Fibroblast of villous mesenchyme (primary cell): ENCODE data around the gene CUL3. TPM values are rescaled to one million over a fixed set of nuclear protein-coding genes. Genes with fewer than 3 reads are reported as not detected.

ENCODE experiments used
- DNase-seq: peaks from one replicate; pipeline ENCODE4 v3.0.0-alpha.2; 2010; ENCODE audit warnings: low read depth
- H3K4me3 ChIP-seq: 2 replicates; pipeline ENCODE4 v1.5.1; 2011; ENCODE audit warnings: low read depth, mild to moderate bottlenecking, low read length
- total RNA-seq: library from RNA; depleted of rRNA; stranded (reverse); fragments of >200 nt; gene quantifications from 2 replicates; pipeline ENCODE4 v1.2.3, GENCODE V29; 2012
- TF ChIP-seq, protein P1 (sequence below): IDR thresholded peaks from 2 replicates; pipeline ENCODE4 v1.5.1; 2012; ENCODE audit warnings: low read depth, mild to moderate bottlenecking, low read length; ENCODE audit not compliant: insufficient read depth

The CUL3 gene
- total RNA-seq, 1 donor = 82.5 TPM

DNA sequence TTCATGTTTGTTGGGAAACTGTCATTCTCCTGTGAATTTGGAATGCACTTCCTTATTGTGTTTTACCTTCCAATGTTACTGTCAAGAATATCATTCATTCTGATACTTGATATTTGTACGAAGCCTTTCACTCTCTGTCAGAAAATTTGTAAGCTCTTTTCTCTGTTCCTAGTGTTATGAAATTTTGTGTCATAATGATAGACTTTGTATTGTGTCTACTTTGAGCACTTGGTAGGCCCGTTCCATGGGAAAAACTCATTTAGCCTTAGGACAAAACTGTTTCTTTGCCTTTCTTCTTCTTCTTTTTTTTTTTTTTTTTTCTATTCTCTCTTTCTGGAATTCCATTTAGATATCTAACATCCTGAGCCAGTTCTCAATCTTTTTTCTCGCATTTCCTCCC, 131.3 kb downstream of the CUL3 start:
- TF ChIP-seq, protein P1, sequence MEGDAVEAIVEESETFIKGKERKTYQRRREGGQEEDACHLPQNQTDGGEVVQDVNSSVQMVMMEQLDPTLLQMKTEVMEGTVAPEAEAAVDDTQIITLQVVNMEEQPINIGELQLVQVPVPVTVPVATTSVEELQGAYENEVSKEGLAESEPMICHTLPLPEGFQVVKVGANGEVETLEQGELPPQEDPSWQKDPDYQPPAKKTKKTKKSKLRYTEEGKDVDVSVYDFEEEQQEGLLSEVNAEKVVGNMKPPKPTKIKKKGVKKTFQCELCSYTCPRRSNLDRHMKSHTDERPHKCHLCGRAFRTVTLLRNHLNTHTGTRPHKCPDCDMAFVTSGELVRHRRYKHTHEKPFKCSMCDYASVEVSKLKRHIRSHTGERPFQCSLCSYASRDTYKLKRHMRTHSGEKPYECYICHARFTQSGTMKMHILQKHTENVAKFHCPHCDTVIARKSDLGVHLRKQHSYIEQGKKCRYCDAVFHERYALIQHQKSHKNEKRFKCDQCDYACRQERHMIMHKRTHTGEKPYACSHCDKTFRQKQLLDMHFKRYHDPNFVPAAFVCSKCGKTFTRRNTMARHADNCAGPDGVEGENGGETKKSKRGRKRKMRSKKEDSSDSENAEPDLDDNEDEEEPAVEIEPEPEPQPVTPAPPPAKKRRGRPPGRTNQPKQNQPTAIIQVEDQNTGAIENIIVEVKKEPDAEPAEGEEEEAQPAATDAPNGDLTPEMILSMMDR = no peak
- no peak overlapping the region for H3K4me3 ChIP-seq
- DNase-seq = no peak

DNA sequence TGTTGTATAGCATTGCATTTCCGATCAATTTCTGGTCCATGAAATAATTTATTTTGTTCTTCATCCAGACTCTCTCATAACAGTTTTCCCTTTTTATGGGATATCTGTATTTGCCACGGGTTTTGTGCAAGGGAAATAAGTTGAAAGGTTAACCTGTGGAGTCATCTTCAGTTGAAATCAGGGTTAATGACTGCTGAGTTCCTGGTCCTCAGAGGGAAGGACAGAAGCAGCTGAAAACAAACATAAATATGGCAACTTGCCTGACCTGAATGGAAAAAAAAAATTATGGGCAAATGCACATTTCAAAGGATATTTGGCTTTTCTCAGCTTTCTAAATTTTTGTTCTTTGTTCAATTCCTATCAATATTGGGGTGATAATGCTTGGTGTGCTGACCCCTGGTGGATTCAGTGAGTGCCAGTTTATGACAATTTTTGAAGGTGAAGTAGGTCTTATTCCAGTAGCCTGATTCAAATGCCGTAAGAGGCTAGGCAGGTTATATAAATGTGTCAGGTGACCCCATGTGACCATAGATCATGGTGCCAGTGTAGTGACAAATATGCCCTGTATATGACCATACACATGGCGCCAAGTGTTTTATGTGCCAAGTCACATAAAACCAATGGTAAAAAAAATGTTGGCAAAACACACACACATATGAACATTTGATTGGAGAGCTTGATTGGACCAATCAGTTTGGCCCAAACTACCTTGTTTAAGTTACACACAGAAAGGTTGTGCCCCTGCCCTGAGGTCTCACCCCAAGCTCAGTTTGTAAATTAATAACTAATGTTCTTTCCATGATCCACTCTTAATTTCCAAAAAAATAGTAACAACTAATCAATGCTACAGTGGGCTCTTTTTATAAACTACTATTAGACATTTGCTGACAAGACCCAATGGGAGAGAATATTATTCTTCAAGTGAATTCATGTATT, 135.7 kb downstream of the CUL3 start:
- H3K4me3 ChIP-seq = no peak overlapping the region
- TF ChIP-seq, protein P1 = peak; percentile 65
- peak; percentile 31 for DNase-seq

DNA sequence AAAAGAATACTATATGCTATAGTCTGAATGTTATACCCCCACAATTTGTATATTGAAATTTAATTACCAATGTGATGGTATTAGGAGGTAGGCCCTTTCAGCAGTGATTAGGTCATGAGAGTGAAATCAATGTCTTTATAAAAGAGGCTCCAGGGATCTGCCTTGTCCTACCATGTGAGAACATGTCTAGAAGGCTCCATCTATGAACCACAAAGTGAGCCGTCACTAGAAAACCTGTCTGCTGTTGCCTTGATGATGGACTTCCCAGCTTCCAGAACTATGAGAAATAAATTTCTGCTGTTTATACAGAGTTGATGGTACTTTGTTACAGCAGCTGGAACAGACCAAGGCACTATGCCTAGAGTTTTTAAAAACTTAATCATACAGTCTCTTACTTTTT, 136.9 kb downstream of the CUL3 start:
- no peak for DNase-seq
- TF ChIP-seq, protein P1 = no peak
- no peak overlapping the region for H3K4me3 ChIP-seq

DNA sequence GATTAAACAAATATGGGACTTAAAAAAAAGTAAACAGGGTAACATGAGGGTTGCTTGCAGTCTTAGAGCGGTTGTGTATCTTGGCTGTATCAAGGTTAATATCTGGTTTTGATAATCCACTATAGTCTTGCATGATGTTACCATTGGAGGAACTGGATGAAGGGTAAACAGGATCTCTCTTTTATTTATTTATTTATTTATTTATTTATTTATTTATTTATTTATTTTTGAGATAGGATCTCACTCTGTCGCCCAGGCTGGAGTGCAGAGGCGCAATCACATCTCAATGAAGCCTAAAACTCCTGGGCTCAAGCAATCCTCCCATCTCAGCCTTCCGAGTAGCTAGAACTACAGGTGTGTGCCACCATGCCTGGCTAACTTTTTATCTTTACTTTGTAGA, 140.4 kb downstream of the CUL3 start:
- TF ChIP-seq, protein P1 = no peak
- no peak for DNase-seq
- no peak overlapping the region for H3K4me3 ChIP-seq

DNA sequence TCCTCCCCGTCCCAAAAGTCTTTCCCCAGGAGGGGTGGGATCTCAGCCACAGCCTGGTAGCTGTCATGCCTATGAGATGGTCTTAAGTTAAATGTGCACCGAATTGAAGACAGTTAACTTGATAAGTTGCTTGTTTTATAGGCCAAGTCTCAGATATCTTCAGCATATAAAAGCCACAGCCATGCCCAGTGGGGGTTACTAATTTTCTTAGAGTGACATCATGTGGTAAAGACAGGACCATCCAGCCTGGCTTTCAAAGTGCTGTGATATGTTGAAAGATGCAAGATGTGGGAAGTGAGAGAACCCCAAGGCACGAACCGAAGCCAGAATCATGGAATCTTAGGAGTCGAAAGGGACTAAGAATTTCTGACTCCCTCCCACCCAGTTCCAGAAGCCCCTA, 141.1 kb downstream of the CUL3 start:
- no peak for DNase-seq
- no peak overlapping the region for H3K4me3 ChIP-seq
- TF ChIP-seq, protein P1 = no peak

DNA sequence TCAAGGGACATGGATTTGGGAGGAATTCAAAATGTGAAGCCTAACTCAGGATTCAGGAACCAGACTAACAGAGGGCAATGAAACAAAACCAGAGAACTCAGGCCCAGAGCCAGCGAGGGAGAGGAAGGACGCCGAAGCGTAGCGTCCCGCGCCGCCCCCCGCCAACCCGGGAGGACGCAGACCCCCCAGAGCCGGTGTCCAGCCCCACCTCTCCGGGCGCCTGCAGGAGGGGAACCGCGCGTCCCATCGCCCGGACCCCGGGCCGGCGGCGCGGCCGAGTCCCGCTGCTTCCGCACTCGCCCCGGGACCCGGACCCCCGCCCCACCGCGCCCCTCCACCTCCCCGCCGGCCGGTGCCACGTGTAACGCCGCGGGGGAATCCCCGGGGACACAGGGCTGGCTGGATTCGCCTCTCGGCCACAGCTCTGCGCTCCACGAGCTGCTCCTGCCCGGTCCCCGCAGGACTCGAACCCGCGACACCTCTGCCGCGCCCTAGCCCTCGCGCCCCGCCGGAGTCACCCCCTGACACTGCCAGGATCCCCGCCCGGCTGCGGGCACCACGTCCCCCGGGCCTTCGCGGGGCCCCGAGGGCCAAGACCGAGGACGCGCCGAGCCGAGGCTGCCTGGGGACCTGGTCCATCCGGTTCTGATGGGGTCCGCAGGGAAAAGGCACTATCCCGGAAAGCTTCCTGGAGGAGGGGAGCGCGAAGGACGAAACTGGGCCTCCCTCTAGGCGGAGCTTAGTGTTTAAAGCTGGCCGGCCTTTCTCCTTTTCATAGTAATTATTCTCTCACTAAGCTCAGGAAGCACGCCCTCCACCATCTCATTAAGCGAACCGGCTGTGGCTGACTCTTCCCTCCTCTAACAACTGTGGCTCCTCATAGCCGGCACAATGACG, 142.8 kb downstream of the CUL3 start:
- peak overlapping the region; percentile 60 for H3K4me3 ChIP-seq
- TF ChIP-seq, protein P1 = no peak
- DNase-seq = peak; percentile 37
